A172 (cell line): ENCODE results near the gene LRRC31. TPM values are rescaled to one million over a fixed set of nuclear protein-coding genes. Genes with fewer than 3 reads are reported as not detected.

Experiments
- DNase-seq: peaks from one replicate; pipeline ENCODE4 v3.0.0-alpha.2; 2015; ENCODE audit warnings: low spot score
- total RNA-seq: library from RNA; depleted of rRNA; stranded (reverse); fragments of >200 nt; shearing (Covaris generic); gene quantifications from 2 replicates; pipeline ENCODE4 v1.2.3, GENCODE V29; 2014; rRNA removed

LRRC31 gene
- total RNA-seq, 1 experiment from 2014 or later = not detected

DNA sequence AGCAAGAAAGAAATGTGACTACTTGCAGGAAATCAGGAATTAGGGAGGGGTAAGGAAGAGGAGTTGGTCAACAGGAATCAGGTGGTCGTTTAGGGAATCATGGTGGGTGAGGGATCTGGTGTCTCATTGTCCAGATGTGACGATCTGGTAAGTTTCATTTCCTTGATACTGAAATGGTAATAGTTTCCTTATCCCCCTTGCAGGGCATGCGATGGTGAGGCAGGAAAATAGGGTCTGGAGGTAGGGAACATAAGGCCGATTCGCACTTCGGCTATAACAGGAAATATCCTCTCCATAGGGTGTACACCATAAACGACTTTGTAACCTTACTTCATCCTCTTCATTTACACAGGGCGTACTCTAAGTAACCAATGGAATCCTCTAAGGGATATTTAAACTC lies 56.5 kb downstream of the LRRC31 start:
- no peak for DNase-seq

- no peak for DNase-seq
These were observed 57.2 kb downstream of the LRRC31 start, which contains the start of the genes LRRC34 and LRRIQ4 for GRCh38 chr3:169812332-169813235. TSS of gene LRRC34 (minus strand) at chr3:169812904. CDS start at chr3:169812548, 356 bp downstream. TSS of gene LRRIQ4 (plus strand) at chr3:169812870. CDS start at chr3:169821922, 9,052 bp downstream.

GRCh38 chr3:169811631-169812331 lies 58.0 kb downstream of the LRRC31 start:
- no peak for DNase-seq

GRCh38 chr3:169809230-169809795 lies 60.4 kb downstream of the LRRC31 start:
- DNase-seq = no peak

DNA sequence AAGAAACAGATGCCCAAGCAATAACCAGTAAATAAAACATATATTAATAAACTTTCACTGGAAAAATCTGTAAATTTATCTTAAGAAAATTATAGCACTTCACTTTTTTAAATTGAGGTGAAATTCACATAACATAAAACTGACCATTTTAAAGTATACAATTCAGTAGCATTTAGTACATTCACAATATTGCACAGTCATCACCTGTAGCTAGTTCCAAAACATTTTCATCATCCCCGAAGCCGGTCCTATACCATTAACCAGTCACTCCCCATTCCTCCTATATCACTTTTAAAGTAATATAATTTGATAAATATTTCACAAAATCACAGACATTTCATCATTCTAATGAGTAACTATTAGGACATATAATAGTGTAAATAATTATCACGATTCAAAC lies 65.1 kb downstream of the LRRC31 start:
- no peak for DNase-seq

DNA sequence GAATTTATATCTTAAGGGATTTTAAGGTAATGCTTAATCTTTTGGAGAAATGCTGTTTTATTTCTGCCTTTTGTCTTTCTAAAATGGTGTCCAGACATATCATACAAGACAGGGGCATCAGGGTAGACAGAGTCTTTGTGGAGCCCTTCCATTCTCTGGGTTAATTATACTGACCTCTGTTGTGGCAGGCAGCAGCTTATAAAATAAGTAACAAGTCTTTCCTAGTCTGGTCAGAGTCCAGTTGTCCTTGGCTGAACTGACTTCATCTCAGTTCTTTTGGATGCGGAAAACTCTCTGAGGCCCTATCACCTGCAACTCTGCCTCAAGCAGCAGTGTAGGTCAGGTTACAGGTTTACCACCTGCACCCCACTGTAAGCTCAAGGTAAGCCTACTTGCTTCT lies 77.4 kb downstream of the LRRC31 start:
- no peak for DNase-seq

- no peak for DNase-seq
These were observed 78.9 kb downstream of the LRRC31 start for GRCh38 chr3:169790687-169791429.

DNA sequence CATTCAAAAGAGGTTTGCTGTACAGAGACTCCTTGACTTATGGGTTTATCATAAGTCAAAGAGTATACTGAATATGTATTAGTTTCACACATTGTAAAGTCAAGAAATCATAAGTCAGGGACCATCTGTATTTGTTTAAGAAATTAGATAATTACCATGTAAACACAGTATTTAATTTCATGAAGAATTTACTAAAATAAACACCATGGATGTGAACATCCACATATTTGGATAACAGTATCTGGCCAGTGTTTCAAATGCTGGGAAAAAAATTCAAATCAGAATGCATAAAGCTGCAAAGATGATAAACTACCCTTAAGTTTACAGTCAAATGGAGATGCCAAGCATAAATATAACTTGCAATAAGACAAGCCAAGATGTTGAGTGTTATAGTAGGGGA lies 79.5 kb downstream of the LRRC31 start:
- no peak for DNase-seq

Other genes with a start within 250 kb of the LRRC31 start
- 8.0 and 19.1 TPM in 2 replicates for gene MECOM, start 206.2 kb downstream of the LRRC31 start, total RNA-seq
- gene TERC, start 104.9 kb downstream of the LRRC31 start, total RNA-seq = 145 and 302 TPM in 2 replicates
- 2.9 and 3.3 TPM in 2 replicates for gene ACTRT3, start 100.4 kb downstream of the LRRC31 start, total RNA-seq
- gene MYNN, start 96.5 kb downstream of the LRRC31 start, total RNA-seq = 24.0 and 30.9 TPM in 2 replicates
- not detected in 2 replicates for gene LRRIQ4, start 57.1 kb downstream of the LRRC31 start, total RNA-seq
- not detected in 2 replicates for gene LRRC34, start 57.0 kb downstream of the LRRC31 start, total RNA-seq
- gene SAMD7, start 41.6 kb upstream of the LRRC31 start, total RNA-seq = not detected in 2 replicates
- 34.8 and 37.2 TPM in 2 replicates for gene SEC62, start 96.9 kb upstream of the LRRC31 start, total RNA-seq
- 1.9 and 2.7 TPM in 2 replicates for gene GPR160, start 168.1 kb upstream of the LRRC31 start, total RNA-seq